SK-N-SH (cell line): Measurements from ENCODE around the gene CARD8.

Experiments used
- NRF1 ChIP-seq: IDR thresholded peaks from 2 replicates; pipeline ENCODE4 v1.6.1; 2012; ENCODE audit warnings: low read depth, mild to moderate bottlenecking, low read length
- TAF1 ChIP-seq: IDR thresholded peaks from 2 replicates; pipeline ENCODE4 v1.6.1; 2012; ENCODE audit warnings: low read depth, mild to moderate bottlenecking, low read length, moderate library complexity, borderline replicate concordance
- USF2 ChIP-seq: fragments of 150-350 bp; IDR thresholded peaks from 2 replicates; pipeline ENCODE4 v1.6.1; 2017; ENCODE audit warnings: antibody characterized with exemption, low read length, low read depth, borderline replicate concordance
- ZBTB33 ChIP-seq: IDR thresholded peaks from 2 replicates; pipeline ENCODE4 v1.4.0; 2012; ENCODE audit warnings: low read depth, borderline replicate concordance
- TF ChIP-seq, protein P1 (sequence below): fragments of 200-600 bp; sonication (generic); IDR thresholded peaks from 2 replicates; pipeline ENCODE4 v1.6.1; 2017; ENCODE audit warnings: antibody characterized with exemption, mild to moderate bottlenecking, moderate library complexity

GRCh38 chr19:48303866-48304265 lies 48.2 kb upstream of the CARD8 start:
- TF ChIP-seq, protein P1, sequence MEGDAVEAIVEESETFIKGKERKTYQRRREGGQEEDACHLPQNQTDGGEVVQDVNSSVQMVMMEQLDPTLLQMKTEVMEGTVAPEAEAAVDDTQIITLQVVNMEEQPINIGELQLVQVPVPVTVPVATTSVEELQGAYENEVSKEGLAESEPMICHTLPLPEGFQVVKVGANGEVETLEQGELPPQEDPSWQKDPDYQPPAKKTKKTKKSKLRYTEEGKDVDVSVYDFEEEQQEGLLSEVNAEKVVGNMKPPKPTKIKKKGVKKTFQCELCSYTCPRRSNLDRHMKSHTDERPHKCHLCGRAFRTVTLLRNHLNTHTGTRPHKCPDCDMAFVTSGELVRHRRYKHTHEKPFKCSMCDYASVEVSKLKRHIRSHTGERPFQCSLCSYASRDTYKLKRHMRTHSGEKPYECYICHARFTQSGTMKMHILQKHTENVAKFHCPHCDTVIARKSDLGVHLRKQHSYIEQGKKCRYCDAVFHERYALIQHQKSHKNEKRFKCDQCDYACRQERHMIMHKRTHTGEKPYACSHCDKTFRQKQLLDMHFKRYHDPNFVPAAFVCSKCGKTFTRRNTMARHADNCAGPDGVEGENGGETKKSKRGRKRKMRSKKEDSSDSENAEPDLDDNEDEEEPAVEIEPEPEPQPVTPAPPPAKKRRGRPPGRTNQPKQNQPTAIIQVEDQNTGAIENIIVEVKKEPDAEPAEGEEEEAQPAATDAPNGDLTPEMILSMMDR = no peak
- TF ChIP-seq NRF1 (no peak), USF2 (no peak), TAF1 (no peak), ZBTB33 (no peak)
